Testis (tissue), 3 donors: ENCODE data around the gene MTRF1L. TPM values are rescaled to one million over a fixed set of nuclear protein-coding genes. Genes with fewer than 3 reads are reported as not detected.

Source experiments
- DNase-seq: peaks from one replicate; pipeline ENCODE4 v3.0.0-alpha.2; 2019
- H3K27ac ChIP-seq, 2 donors: fragments of 200-600 bp; sonication (generic); one replicate each; pipeline ENCODE4 v1.5.1; 2019
- H3K27me3 ChIP-seq: fragments of 200-600 bp; sonication (generic); one replicate; pipeline ENCODE4 v1.5.1; 2019
- H3K36me3 ChIP-seq: fragments of 200-600 bp; sonication (generic); one replicate; pipeline ENCODE4 v1.5.1; 2017; ENCODE audit warnings: low read depth; ENCODE audit errors: missing control alignments
- H3K4me1 ChIP-seq: fragments of 200-600 bp; sonication (generic); one replicate; pipeline ENCODE4 v1.5.1; 2019
- H3K4me3 ChIP-seq, 2 donors: fragments of 200-600 bp; sonication (generic); one replicate each; pipeline ENCODE4 v1.5.1; 2017 to 2019
- H3K9me3 ChIP-seq: fragments of 200-600 bp; sonication (generic); one replicate; pipeline ENCODE4 v1.5.1; 2017
- POLR2A ChIP-seq: fragments of 450-650 bp; IDR thresholded peaks from one replicate; pipeline ENCODE4 v1.6.1; 2017; ENCODE audit warnings: antibody characterized with exemption, mild to moderate bottlenecking, moderate library complexity
- WGBS, 2 donors: methylation state at CpG; one replicate each; pipeline ENCODE4 v1.1.5; 2018; 5-methylcytosine and 5-hydroxymethylcytosine counted together
- intact Hi-C: fragments of 100-400 bp; cut with DNase I; formaldehyde crosslinking; loops from one replicate; pipeline ENCODE4 v1.15.1; 2023; ENCODE audit warnings: low total_unique reads
- polyA plus RNA-seq: library from polyadenylated mRNA; stranded (reverse); fragments of 350-450 nt; fragmentation: Illumina TruSeq; extraction: RNeasy Lipid Tissue Mini Kit (QIAGEN cat#74804); gene quantifications from one replicate; pipeline ENCODE4 v1.2.3, GENCODE V29; 2014; ENCODE audit warnings: low read depth, low replicate concordance; ENCODE audit not compliant: insufficient read depth
- total RNA-seq, 2 donors: library from RNA; depleted of rRNA; stranded (reverse); fragments of >200 nt; gene quantifications; one replicate each; pipeline ENCODE4 v1.2.3, GENCODE V29; 2016
- TF ChIP-seq, protein P1 (sequence below), 3 experiments: fragments of 450-650 bp in 2 of 3; fragments of 200-600 bp in 1 of 3; sonication (generic) in 1 of 3; IDR thresholded peaks; one replicate each; pipeline ENCODE4 v1.5.1; 2016 to 2019; ENCODE audit warnings: antibody characterized with exemption in 3 of 3, mild to moderate bottlenecking in 2 of 3, moderate library complexity in 1 of 3

Gene MTRF1L
- total and polyA plus RNA-seq, 3 donors from 2014 or later = 10.7 to 19.4 (median 18.4) TPM

GRCh38 chr6:153024709-153025017 lies 22.2 kb upstream of the MTRF1L start:
- Histone ChIP-seq H3K9me3 (no peaks in the 10 kb centered on the region), H3K27ac (no peak overlapping the region), H3K4me3 (no peak overlapping the region), H3K27me3 (no peaks in the 10 kb centered on the region), H3K36me3 (no peaks in the 10 kb centered on the region), H3K4me1 (no peaks in the 10 kb centered on the region)
- DNase-seq = no peak
- intact Hi-C loops = no loop called here
- 27 to 49% methylated on average over 1 of the region's 1 CpG for WGBS, 2 donors
- TF ChIP-seq, protein P1, sequence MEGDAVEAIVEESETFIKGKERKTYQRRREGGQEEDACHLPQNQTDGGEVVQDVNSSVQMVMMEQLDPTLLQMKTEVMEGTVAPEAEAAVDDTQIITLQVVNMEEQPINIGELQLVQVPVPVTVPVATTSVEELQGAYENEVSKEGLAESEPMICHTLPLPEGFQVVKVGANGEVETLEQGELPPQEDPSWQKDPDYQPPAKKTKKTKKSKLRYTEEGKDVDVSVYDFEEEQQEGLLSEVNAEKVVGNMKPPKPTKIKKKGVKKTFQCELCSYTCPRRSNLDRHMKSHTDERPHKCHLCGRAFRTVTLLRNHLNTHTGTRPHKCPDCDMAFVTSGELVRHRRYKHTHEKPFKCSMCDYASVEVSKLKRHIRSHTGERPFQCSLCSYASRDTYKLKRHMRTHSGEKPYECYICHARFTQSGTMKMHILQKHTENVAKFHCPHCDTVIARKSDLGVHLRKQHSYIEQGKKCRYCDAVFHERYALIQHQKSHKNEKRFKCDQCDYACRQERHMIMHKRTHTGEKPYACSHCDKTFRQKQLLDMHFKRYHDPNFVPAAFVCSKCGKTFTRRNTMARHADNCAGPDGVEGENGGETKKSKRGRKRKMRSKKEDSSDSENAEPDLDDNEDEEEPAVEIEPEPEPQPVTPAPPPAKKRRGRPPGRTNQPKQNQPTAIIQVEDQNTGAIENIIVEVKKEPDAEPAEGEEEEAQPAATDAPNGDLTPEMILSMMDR (IDR thresholded peaks at IDR 0.05) = no peak
- TF ChIP-seq POLR2A = no peak

DNA sequence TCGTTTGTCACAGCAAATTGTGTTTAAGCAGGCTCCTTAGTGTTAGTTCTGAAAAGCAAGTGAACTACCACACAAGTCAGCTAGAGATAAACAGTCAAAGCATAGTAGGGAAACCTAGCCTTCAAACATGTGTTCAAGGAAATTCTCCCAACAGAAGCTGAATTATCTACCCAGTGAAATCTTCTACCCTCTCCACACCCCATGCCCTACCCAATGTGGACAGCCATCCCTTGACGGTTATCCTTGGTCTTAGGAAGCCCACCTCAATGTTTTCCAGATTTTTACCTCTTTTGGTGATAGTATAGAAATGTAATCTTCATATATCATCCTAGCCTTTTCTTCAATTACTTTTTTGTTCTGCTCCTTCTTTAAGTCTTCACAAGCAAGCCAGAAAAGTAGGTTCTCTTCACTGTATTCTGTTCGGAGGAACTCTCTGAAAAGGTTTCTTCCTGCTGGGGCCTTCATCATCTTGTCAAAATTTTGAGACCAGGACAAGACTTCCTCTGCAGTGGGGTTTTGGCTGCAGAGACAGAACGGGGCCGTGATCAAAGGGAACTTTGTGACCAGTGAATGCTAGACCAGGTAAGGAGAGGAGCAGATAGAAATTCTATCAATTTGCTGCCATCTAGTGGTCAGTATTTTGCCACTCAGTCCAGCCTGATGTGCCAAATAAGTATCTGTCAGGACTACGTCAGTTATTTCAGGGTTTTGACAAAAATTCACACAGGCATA lies 21.6 kb upstream of the MTRF1L start:
- Histone ChIP-seq H3K27me3 (no peaks in the 10 kb centered on the region), H3K9me3 (no peaks in the 10 kb centered on the region), H3K27ac (no peak overlapping the region), H3K4me3 (no peak overlapping the region), H3K36me3 (no peaks in the 10 kb centered on the region), H3K4me1 (no peaks in the 10 kb centered on the region)
- intact Hi-C loops = no loop called here
- DNase-seq = peak; percentile 46
- no peak for TF ChIP-seq POLR2A
- TF ChIP-seq, protein P1 (IDR thresholded peaks at IDR 0.05) = peak; percentile 51 to 80 (median 69)
- 55 to 59% methylated on average over 6 of the region's 6 CpGs for WGBS, 2 donors

- no peak overlapping the region for H3K27ac ChIP-seq
- WGBS, 2 donors = 95 to 96% methylated on average over 3 of the region's 3 CpGs
- intact Hi-C loops = no loop called here
- no peaks in the 10 kb centered on the region for H3K9me3 ChIP-seq
- H3K4me1 ChIP-seq = no peaks in the 10 kb centered on the region
- no peak overlapping the region for H3K4me3 ChIP-seq
- H3K27me3 ChIP-seq = no peaks in the 10 kb centered on the region
- no peaks in the 10 kb centered on the region for H3K36me3 ChIP-seq
- no peak for TF ChIP-seq POLR2A
- TF ChIP-seq, protein P1 (IDR thresholded peaks at IDR 0.05) = no peak
- no peak for DNase-seq
Measured at GRCh38 chr6:153018355-153018754, 15.8 kb upstream of the MTRF1L start.

GRCh38 chr6:153016846-153017245 lies 14.3 kb upstream of the MTRF1L start:
- no peaks in the 10 kb centered on the region for H3K36me3 ChIP-seq
- no peak for DNase-seq
- H3K9me3 ChIP-seq = no peaks in the 10 kb centered on the region
- no peaks in the 10 kb centered on the region for H3K4me1 ChIP-seq
- no peak overlapping the region for H3K4me3 ChIP-seq
- H3K27me3 ChIP-seq = no peaks in the 10 kb centered on the region
- no peak overlapping the region for H3K27ac ChIP-seq
- TF ChIP-seq, protein P1 (IDR thresholded peaks at IDR 0.05) = no peak
- no peak for TF ChIP-seq POLR2A
- intact Hi-C loops = no loop called here
- 80 to 88% methylated on average over 3 of the region's 3 CpGs for WGBS, 2 donors

GRCh38 chr6:153015094-153015640 lies 12.7 kb upstream of the MTRF1L start:
- DNase-seq = no peak
- intact Hi-C loops = no loop called here
- no peaks in the 10 kb centered on the region for H3K36me3 ChIP-seq
- TF ChIP-seq POLR2A = no peak
- TF ChIP-seq, protein P1 (IDR thresholded peaks at IDR 0.05) = no peak
- no peak overlapping the region for H3K4me3 ChIP-seq
- no peaks in the 10 kb centered on the region for H3K4me1 ChIP-seq
- whole genome bisulfite sequencing, 2 donors = 71 to 77% methylated on average over 4 of the region's 4 CpGs
- H3K27ac ChIP-seq = no peak overlapping the region
- no peaks in the 10 kb centered on the region for H3K9me3 ChIP-seq
- no peaks in the 10 kb centered on the region for H3K27me3 ChIP-seq
